Measurements from ENCODE around the gene FBL.

FBL gene

DNA sequence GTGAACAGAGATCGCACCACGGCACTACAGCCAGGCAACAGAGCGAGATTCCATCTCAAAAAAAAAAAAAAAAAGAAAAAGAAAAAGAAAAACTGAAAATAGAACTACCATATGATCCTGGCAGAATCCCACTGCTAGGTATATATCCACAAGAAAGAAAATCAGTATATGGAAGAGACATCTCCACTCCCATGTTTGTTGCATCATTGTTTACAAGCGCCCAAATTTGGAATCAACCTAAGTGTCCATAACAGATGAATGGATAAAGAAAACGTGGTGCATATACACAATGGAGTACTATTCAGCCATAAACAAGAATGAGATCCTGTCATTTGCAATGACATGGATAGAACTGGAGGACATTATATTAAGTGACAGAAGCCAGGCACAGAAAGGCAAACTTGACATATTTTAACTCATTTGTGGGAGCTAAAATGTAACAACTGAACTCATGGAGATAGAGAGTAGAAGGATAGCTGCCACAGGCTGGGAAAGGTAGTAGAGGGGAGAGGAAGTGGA, 38.3 kb downstream of the FBL start:
- TF ChIP-seq, protein P1, sequence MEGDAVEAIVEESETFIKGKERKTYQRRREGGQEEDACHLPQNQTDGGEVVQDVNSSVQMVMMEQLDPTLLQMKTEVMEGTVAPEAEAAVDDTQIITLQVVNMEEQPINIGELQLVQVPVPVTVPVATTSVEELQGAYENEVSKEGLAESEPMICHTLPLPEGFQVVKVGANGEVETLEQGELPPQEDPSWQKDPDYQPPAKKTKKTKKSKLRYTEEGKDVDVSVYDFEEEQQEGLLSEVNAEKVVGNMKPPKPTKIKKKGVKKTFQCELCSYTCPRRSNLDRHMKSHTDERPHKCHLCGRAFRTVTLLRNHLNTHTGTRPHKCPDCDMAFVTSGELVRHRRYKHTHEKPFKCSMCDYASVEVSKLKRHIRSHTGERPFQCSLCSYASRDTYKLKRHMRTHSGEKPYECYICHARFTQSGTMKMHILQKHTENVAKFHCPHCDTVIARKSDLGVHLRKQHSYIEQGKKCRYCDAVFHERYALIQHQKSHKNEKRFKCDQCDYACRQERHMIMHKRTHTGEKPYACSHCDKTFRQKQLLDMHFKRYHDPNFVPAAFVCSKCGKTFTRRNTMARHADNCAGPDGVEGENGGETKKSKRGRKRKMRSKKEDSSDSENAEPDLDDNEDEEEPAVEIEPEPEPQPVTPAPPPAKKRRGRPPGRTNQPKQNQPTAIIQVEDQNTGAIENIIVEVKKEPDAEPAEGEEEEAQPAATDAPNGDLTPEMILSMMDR (IDR thresholded peaks at IDR 0.05; ENCODE audit: low read depth, low read length, missing control alignments), result no peak
- H3K4me3 ChIP-seq (ENCODE audit: low read depth, low read length), result no peak overlapping the region
- DNase-seq (ENCODE audit: low read depth), result no peak
- in situ Hi-C loops (cut with HindIII; ENCODE audit: low sequenced_read_pairs), result no loop called here

DNA sequence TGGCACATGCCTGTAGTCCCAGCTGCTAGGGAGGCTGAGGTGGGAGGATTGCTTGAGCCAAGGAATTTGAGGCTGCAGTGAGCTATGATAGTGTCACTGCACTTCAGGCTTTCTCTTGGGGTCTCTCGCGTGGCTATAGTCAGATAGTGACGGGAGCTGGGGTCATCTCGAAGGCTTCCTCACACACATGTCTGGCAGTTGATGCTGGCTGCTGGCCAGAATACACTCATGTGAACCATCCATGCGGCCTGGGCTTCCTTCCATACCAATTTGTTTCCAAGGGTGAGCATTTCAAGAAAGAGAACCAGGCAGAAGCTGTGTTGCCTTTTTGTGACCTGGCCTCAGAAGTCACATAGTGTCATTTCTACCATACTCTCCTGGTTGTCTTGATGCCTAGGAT, 41.1 kb downstream of the FBL start:
- H3K4me3 ChIP-seq (ENCODE audit: low read depth, low read length), result no peak overlapping the region
- DNase-seq (ENCODE audit: low read depth), result no peak
- in situ Hi-C loops (cut with HindIII; ENCODE audit: low sequenced_read_pairs), result no loop called here
- TF ChIP-seq, protein P1 (IDR thresholded peaks at IDR 0.05; ENCODE audit: low read depth, low read length, missing control alignments), result no peak

DNA sequence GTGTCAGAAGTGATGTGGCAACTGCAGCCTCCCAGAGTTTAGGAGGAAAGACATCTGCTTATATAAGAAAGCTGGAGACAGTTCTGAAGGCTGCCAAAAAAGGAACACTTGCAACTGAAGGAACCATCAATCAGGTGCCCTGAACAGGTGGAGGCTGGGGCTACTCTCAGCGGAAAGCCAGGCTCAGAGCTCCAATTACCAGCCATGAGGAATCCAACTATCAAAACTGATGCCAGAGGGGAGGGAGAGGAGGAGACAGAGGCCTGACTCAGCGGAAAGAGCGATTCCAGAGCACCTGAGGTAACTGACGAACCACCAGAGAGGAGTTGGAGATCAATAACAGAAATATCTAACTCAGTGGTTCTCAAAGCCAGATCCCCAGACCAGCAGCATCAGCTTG, 43.2 kb downstream of the FBL start:
- in situ Hi-C loops (cut with HindIII; ENCODE audit: low sequenced_read_pairs), result no loop called here
- TF ChIP-seq, protein P1 (IDR thresholded peaks at IDR 0.05; ENCODE audit: low read depth, low read length, missing control alignments), result no peak
- DNase-seq (ENCODE audit: low read depth), result no peak
- no peak overlapping the region for H3K4me3 ChIP-seq (ENCODE audit: low read depth, low read length)

DNA sequence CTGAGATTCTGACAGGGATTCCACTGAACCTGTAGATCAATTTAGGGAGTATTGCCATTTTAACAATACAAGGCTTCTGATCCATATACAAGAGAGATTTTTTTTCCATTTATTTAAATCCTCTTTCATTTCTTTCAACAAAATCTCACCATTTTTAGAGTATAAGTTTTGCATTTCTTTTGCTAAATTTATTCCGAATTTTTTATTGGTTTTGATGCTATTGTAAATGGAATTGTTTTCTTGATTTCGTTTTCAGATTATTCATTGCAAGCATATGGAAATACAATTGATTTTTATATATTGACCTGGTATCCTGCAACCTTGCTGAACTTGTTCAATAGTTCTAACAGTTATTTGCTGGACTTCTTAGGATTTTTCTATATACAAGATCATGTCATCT, 49.1 kb downstream of the FBL start:
- TF ChIP-seq, protein P1 (IDR thresholded peaks at IDR 0.05; ENCODE audit: low read depth, low read length, missing control alignments), result no peak
- no peak for DNase-seq (ENCODE audit: low read depth)
- in situ Hi-C loops (cut with HindIII; ENCODE audit: low sequenced_read_pairs), result no loop called here
- no peak overlapping the region for H3K4me3 ChIP-seq (ENCODE audit: low read depth, low read length)

DNA sequence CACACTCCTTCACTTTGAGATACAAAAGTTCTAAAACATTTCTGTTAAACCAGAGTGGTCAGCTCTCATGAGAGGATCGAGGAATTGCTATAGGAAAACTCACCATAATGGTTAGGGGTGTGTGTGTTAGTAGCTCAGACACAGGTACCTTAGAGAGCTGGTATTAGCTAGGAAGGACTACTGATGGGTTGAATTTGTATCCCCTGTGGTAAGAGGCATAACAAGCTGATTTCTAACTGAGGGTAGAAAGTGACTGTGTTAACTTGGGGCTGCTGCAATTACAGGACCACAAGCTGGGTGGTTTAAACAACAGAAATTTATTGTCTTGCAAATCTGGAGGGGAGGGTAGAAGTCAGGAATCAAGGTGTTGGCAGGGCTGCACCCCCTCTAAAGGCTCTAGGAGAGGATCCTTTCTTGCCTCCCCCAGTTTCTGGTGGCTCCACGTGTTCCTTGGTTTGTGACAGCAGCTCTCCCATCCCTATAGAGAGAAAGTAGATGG, 50.1 kb downstream of the FBL start:
- TF ChIP-seq, protein P1 (IDR thresholded peaks at IDR 0.05; ENCODE audit: low read depth, low read length, missing control alignments), result no peak
- no peak overlapping the region for H3K4me3 ChIP-seq (ENCODE audit: low read depth, low read length)
- in situ Hi-C loops (cut with HindIII; ENCODE audit: low sequenced_read_pairs), result no loop called here
- no peak for DNase-seq (ENCODE audit: low read depth)

DNA sequence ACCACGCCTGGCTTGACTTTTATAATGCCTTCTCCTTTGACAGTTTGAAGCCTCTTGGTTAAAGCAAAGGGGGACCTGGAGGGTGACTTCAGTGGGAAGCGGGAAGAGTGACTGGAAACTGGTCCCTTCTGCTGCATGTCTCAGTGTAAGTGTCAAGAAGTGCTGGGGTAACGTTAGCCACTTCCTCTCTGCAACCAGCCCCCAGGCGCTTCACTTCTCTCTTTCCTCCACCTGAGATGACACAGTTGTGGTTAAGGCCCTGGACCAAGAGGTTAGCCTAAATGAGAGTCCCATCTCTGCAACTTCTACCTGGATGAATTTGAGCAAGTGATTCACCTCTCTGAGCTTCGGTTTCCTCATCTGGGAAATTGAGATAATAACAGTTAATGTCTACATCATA, 51.2 kb downstream of the FBL start:
- DNase-seq (ENCODE audit: low read depth), result no peak
- no peak overlapping the region for H3K4me3 ChIP-seq (ENCODE audit: low read depth, low read length)
- TF ChIP-seq, protein P1 (IDR thresholded peaks at IDR 0.05; ENCODE audit: low read depth, low read length, missing control alignments), result no peak
- in situ Hi-C loops (cut with HindIII; ENCODE audit: low sequenced_read_pairs), result no loop called here

Measured in astrocyte of the cerebellum (primary cell).